Upper lobe of right lung (tissue), 1 donor: ENCODE results near the gene EVC2. TPM values are rescaled to one million over a fixed set of nuclear protein-coding genes. Genes with fewer than 3 reads are reported as not detected.

Source experiments
- ATAC-seq: fragments of 200-7000 bp; cut with Tn5 transposase; one replicate; pipeline ENCODE4 v1.9.1; 2020; ENCODE audit warnings: mild to moderate bottlenecking, moderate library complexity
- DNase-seq: peaks from one replicate; pipeline ENCODE4 v3.0.0-alpha.2; 2020
- H3K27ac ChIP-seq: fragments of 200-600 bp; one replicate; pipeline ENCODE4 v1.8.0; 2022
- H3K27me3 ChIP-seq: fragments of 200-600 bp; one replicate; pipeline ENCODE4 v1.8.0; 2022; ENCODE audit warnings: mild to moderate bottlenecking
- H3K36me3 ChIP-seq: fragments of 200-600 bp; one replicate; pipeline ENCODE4 v1.8.0; 2022
- H3K4me1 ChIP-seq: fragments of 200-600 bp; one replicate; pipeline ENCODE4 v1.8.0; 2022
- H3K4me3 ChIP-seq: fragments of 200-600 bp; one replicate; pipeline ENCODE4 v1.8.0; 2022; ENCODE audit warnings: mild to moderate bottlenecking
- H3K9me3 ChIP-seq: fragments of 200-600 bp; one replicate; pipeline ENCODE4 v1.8.0; 2022
- CTCF ChIP-seq: fragments of 200-600 bp; IDR thresholded peaks from one replicate; pipeline ENCODE4 v1.8.0; 2022; ENCODE audit warnings: antibody characterized with exemption
- intact Hi-C: fragments of 100-400 bp; cut with DNase I; formaldehyde crosslinking; loops from one replicate; pipeline ENCODE4 v1.11.0; 2022
- total RNA-seq: library from RNA; stranded (reverse); fragmentation: NEBNext Ultra II Directional; extraction: Animal tissue kit (Norgen Biotek cat#: 25700); gene quantifications from one replicate; pipeline ENCODE4 v1.2.1, GENCODE V29; 2021
- donor health status: DM: no; HTN: yes; CAD: no; lungs with severe emphysema.

The EVC2 gene
- total RNA-seq, 1 donor from 2014 or later = 6.3 TPM

DNA sequence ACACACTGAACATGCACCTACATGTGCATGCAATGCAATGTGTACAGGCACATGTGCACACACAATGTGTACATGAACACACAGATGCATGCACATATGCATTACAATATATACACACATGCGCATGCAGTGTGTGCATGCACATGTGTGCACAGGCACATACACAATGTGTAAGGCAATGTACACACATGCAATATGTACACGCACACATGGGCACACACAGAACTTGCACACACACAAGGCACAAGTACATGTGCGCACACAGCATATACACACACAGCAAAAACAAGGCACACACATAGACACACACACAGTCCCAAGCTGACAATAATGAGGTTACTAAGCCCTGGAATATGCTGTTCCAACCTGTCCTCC is 76.3 kb downstream of the EVC2 start:
- Histone ChIP-seq H3K27me3 (no peaks in the 10 kb centered on the region), H3K4me1 (no peaks in the 10 kb centered on the region), H3K27ac (no peak overlapping the region), H3K36me3 (peaks cover 33% of the 10 kb centered on the region), H3K4me3 (no peak overlapping the region), H3K9me3 (no peaks in the 10 kb centered on the region)
- no peak for DNase-seq
- intact Hi-C loops = no loop called here
- TF ChIP-seq CTCF = no peak
- ATAC-seq = peak; percentile 11

GRCh38 chr4:5631352-5632065 is 76.8 kb downstream of the EVC2 start:
- ATAC-seq = no peak
- intact Hi-C loops = no loop called here
- Histone ChIP-seq H3K9me3 (no peaks in the 10 kb centered on the region), H3K36me3 (peaks cover 33% of the 10 kb centered on the region), H3K27me3 (no peaks in the 10 kb centered on the region), H3K27ac (no peak overlapping the region), H3K4me1 (no peaks in the 10 kb centered on the region), H3K4me3 (no peak overlapping the region)
- DNase-seq = no peak
- TF ChIP-seq CTCF = no peak

- Histone ChIP-seq H3K9me3 (no peaks in the 10 kb centered on the region), H3K27ac (no peak overlapping the region), H3K4me3 (no peak overlapping the region), H3K27me3 (no peaks in the 10 kb centered on the region), H3K4me1 (no peaks in the 10 kb centered on the region), H3K36me3 (peaks cover 33% of the 10 kb centered on the region)
- ATAC-seq (no peak), DNase-seq (no peak)
- no peak for TF ChIP-seq CTCF
- intact Hi-C loops = no loop called here
Observed at GRCh38 chr4:5630762-5631161, 77.6 kb downstream of the EVC2 start.

- Histone ChIP-seq H3K9me3 (no peaks in the 10 kb centered on the region), H3K27ac (no peak overlapping the region), H3K4me3 (no peak overlapping the region), H3K27me3 (no peaks in the 10 kb centered on the region), H3K4me1 (no peaks in the 10 kb centered on the region), H3K36me3 (peaks cover 32% of the 10 kb centered on the region)
- ATAC-seq = no peak
- no peak for DNase-seq
- no peak for TF ChIP-seq CTCF
- intact Hi-C loops = no loop called here
Observed at GRCh38 chr4:5629542-5629941, 78.8 kb downstream of the EVC2 start.

- ATAC-seq (no peak), DNase-seq (no peak)
- Histone ChIP-seq H3K27ac (no peak overlapping the region), H3K4me3 (no peak overlapping the region), H3K27me3 (no peaks in the 10 kb centered on the region), H3K36me3 (peaks cover 38% of the 10 kb centered on the region), H3K9me3 (no peaks in the 10 kb centered on the region), H3K4me1 (no peaks in the 10 kb centered on the region)
- no peak for TF ChIP-seq CTCF
- intact Hi-C loops = no loop called here
Observed at GRCh38 chr4:5626913-5627312, 81.4 kb downstream of the EVC2 start.

DNA sequence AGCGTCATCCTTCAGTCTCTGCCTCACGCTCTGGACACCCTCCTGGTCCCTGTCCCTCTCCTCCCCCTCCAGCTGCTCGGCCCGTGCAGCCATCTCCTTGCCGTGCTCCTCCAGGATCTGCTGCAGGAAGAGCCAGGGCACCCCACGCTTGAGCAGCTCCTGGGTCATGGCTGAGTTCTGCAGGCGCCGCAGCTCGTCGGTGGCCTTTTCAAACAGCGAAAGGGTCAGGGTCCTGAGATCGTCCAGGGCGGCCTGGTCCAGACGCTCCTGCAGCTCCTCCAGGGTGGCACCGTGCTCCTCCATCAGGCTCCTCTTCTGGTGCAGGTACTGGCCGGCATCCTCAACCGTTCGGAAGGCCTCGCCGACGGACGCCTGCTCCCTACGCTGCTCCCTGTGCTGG is 85.8 kb downstream of the EVC2 start:
- DNase-seq (no peak), ATAC-seq (no peak)
- intact Hi-C loops = no loop called here
- Histone ChIP-seq H3K36me3 (peaks cover 25% of the 10 kb centered on the region), H3K4me3 (no peak overlapping the region), H3K27ac (no peak overlapping the region), H3K9me3 (no peaks in the 10 kb centered on the region), H3K4me1 (no peaks in the 10 kb centered on the region), H3K27me3 (no peaks in the 10 kb centered on the region)
- no peak for TF ChIP-seq CTCF
